GM08714 (cell line): Measurements from ENCODE around the gene MED1.

Source experiments
- H3K4me3 ChIP-seq: fragments of 200-500 bp; sonication (Bioruptor generic); 2 replicates; pipeline ENCODE4 v1.5.1; 2014; ENCODE audit warnings: mild to moderate bottlenecking, low read length, inconsistent platforms
- ZNF274 ChIP-seq: IDR thresholded peaks from 2 replicates; pipeline ENCODE4 v1.6.1; 2012; ENCODE audit warnings: mild to moderate bottlenecking, low read depth, low read length

The MED1 gene

DNA sequence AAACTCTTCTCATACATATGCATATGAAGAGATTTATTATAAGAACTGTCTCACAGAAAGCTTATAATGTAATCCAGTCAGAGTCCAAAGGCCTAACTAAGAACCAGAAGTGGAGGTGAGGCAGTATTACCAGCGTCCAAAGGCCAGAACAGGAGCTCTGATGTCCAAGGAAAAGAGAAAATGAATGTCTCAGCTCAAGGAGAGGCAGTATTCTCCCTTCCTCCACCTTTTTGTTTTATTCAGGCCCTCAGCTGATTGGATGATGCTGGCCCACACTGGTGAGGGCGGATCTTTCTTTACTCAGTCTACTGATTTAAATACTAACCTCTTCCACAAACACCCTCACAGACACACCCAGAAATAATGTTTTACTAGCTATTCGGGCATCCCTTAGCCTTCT is 93.1 kb downstream of the MED1 start:
- no peak overlapping the region for H3K4me3 ChIP-seq
- no peak for TF ChIP-seq ZNF274

DNA sequence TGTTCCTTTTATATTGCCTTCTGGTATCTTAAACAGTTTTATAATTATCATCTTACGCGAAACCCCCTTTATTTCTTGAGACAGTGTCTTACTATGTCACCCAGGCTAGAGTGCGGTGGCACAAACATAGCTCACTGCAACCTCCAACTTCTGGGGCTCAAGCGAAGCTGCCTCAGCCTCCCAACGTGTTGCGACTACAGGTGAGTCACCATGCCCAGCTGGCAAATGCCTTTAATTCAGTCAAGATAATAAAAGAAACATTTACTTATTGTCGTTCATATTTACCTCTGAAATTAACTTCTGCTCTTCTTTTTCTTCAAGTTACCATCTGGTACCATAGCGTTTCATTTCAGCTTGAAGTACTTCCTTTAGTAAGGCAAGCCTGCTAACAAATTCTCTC is 93.6 kb downstream of the MED1 start:
- H3K4me3 ChIP-seq = no peak overlapping the region
- no peak for TF ChIP-seq ZNF274
